Measurements from ENCODE around the gene CUL4A.

The CUL4A gene

GRCh38 chr13:113208421-113209335 is 735 bp upstream of the CUL4A start, which contains the start of gene PCID2:
Gene PCID2, minus strand, starts transcription at chr13:113208669. Its CDS starts 35 bp downstream, at chr13:113208634.
- peak; percentile 86 for DNase-seq (ENCODE audit: low read depth)

- DNase-seq (ENCODE audit: low read depth), result peak; percentile 76
These were observed 477 bp downstream of the CUL4A start for GRCh38 chr13:113209759-113210421.

- no peak for DNase-seq (ENCODE audit: low read depth)
These were observed 1.4 kb downstream of the CUL4A start for GRCh38 chr13:113210833-113211232.

- DNase-seq (ENCODE audit: low read depth), result no peak
These were observed 2.4 kb downstream of the CUL4A start for GRCh38 chr13:113211774-113212173.

- no peak for DNase-seq (ENCODE audit: low read depth)
These were observed 7.0 kb downstream of the CUL4A start for GRCh38 chr13:113216254-113217048.

GRCh38 chr13:113218586-113218985 is 9.2 kb downstream of the CUL4A start:
- no peak for DNase-seq (ENCODE audit: low read depth)

GRCh38 chr13:113219256-113219940 is 10.0 kb downstream of the CUL4A start:
- no peak for DNase-seq (ENCODE audit: low read depth)

- DNase-seq (ENCODE audit: low read depth), result no peak
These were observed 10.8 kb downstream of the CUL4A start for GRCh38 chr13:113220141-113220598.

- no peak for DNase-seq (ENCODE audit: low read depth)
These were observed 11.5 kb downstream of the CUL4A start for GRCh38 chr13:113220877-113221276.

- no peak for DNase-seq (ENCODE audit: low read depth)
These were observed 13.7 kb downstream of the CUL4A start for GRCh38 chr13:113223070-113223469.

- no peak for DNase-seq (ENCODE audit: low read depth)
These were observed 15.1 kb downstream of the CUL4A start for GRCh38 chr13:113224486-113224885.

GRCh38 chr13:113225515-113225914 is 16.1 kb downstream of the CUL4A start:
- DNase-seq (ENCODE audit: low read depth), result no peak

GRCh38 chr13:113226873-113227450 is 17.5 kb downstream of the CUL4A start:
- DNase-seq (ENCODE audit: low read depth), result no peak

GRCh38 chr13:113229161-113229560 is 19.7 kb downstream of the CUL4A start:
- DNase-seq (ENCODE audit: low read depth), result no peak

- no peak for DNase-seq (ENCODE audit: low read depth)
These were observed 20.4 kb downstream of the CUL4A start for GRCh38 chr13:113229791-113230190.

GRCh38 chr13:113231306-113232207 is 22.1 kb downstream of the CUL4A start:
- no peak for DNase-seq (ENCODE audit: low read depth)

GRCh38 chr13:113232208-113233003 is 23.0 kb downstream of the CUL4A start:
- DNase-seq (ENCODE audit: low read depth), result no peak

GRCh38 chr13:113233101-113233500 is 23.7 kb downstream of the CUL4A start:
- no peak for DNase-seq (ENCODE audit: low read depth)

- DNase-seq (ENCODE audit: low read depth), result no peak
These were observed 29.1 kb downstream of the CUL4A start for GRCh38 chr13:113238536-113238935.

All from T follicular helper cell (primary cell).